CD1c-positive myeloid dendritic cell (primary cell): Measurements from ENCODE around the gene EXOC6.

Experiments used
- DNase-seq: peaks from one replicate; pipeline ENCODE4 v3.0.0-alpha.2; 2016; ENCODE audit errors: extremely low spot score

EXOC6 gene, protein sequence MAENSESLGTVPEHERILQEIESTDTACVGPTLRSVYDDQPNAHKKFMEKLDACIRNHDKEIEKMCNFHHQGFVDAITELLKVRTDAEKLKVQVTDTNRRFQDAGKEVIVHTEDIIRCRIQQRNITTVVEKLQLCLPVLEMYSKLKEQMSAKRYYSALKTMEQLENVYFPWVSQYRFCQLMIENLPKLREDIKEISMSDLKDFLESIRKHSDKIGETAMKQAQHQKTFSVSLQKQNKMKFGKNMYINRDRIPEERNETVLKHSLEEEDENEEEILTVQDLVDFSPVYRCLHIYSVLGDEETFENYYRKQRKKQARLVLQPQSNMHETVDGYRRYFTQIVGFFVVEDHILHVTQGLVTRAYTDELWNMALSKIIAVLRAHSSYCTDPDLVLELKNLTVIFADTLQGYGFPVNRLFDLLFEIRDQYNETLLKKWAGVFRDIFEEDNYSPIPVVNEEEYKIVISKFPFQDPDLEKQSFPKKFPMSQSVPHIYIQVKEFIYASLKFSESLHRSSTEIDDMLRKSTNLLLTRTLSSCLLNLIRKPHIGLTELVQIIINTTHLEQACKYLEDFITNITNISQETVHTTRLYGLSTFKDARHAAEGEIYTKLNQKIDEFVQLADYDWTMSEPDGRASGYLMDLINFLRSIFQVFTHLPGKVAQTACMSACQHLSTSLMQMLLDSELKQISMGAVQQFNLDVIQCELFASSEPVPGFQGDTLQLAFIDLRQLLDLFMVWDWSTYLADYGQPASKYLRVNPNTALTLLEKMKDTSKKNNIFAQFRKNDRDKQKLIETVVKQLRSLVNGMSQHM

DNA sequence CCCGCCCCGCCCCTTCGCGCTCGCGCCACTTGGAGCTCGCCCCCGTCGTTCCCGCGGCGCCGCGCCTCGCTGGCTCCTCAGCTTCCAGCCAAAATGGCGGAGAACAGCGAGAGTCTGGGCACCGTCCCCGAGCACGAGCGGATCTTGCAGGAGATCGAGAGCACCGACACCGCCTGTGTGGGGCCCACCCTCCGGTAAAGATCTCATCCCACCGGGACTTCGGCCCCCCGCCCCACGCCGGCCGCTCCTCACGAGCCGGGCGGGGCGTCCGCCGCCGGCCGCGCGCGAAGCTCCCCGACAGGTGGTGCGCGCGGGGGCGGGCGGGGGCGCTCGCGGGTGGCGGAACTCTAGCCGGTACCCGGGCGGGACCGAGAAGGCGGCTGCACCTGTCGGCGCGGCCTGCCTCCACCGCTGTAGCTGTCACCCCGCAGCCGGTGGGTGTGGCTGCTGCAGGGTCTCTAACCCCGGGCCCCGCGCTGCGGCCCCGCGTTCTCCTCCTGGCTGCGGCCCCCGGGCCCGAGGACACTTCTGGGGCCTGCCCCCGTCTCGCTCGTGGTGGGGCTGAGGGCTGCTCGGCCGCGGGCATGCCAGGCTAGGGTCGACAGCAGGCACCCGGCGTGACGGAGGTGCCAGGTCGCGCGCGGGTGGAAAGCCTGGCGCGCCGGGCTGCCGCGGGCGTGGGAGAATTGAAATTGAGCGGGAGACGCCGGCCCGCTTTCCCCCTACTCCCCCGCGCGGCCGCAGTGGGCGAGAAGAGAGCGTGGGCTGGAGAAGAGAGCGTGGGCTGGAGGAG lies at the start of gene EXOC6:
TSS of gene EXOC6 (plus strand) at position 80 of the 793 bp plus-strand sequence. CDS start at position 94, 14 bp downstream.
- peak; percentile 89 for DNase-seq

DNA sequence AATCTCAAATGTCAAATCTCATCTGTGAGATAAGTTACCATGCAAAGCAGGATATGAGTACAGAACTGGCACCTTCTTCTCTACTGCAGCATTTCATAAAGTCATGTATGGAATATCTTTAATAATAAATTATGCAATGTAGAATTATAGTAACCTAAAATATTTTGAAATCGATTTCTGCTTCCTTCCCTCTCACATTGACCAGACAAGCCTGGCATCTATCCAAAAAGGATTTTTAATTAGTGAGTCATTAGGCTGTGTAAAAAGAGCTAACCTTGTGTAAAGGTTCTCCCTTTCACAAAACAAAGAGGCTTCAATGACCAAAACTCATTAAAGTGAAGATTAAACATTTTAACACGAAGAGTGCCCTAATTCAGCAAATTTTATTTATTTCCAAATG lies 48.8 kb upstream of the EXOC6 start:
- peak; percentile 16 for DNase-seq

DNA sequence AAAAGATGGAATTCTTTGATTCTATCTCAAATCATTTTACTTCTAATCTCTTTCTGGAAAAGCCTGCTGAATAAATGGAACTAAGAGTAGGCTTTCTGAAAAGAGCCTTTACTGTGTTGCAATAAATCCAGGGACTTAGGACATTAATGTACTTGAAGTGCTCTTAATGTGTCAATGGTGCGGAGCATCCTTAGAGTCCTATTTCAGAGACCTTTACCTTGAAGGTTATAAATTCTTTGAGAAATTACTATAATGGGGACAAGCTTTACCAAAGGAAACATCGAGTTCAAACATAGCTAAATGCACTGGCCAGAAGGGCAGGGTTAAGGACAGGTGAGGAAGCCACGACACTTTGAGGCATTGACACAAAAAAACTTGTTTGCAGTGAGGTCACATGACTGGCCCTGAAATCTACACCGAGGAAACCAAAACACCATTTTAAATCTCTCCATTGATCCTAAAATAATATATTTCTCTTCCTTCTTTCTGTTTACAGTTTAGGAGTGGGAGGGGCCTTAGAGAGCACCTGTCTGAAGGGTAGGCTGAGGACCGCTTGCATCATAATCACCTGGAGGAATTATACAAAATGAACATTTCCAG lies 48.1 kb upstream of the EXOC6 start:
- no peak for DNase-seq

DNA sequence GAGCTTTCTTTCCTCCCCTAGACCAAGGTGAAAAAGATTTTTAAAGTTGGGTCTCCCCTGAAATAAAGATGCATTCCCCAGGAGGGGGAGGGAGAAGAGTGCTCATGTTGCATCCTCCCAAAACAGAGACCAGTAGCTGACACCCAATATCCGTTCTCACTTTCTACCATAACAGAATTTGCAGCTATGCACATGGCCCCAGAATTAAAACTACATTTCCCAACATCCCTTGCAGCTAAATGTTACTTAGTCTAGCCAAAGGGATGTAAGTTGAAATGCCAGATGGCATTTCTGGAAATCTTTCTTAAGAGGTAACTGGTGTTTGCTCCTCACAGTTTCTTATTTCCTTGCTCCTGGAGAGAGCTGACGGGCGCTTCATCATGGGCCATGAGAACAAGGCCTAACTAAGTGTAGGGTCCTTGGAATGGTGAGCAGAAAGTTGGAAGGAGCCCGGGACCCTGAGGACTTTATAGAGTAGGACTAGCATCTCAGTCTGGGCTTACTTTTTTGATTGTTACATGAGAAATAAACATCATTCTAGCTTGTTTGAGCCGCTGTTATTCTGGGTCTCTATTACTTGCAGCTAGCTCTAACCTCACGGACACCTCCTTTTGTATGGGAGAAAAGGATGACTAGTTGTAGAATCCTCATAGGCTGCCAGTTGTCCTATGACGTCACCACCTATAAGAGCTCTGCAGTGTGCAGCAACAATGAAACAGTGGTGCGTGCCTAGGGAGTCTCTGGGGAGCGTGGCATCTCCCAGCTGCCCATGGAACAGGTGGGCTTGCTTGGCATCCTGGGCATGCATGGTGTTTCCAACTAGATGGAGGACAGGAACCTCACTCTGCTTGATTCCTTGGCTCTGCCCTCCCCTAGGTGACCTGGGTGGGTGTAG lies 46.1 kb upstream of the EXOC6 start:
- DNase-seq, result no peak

DNA sequence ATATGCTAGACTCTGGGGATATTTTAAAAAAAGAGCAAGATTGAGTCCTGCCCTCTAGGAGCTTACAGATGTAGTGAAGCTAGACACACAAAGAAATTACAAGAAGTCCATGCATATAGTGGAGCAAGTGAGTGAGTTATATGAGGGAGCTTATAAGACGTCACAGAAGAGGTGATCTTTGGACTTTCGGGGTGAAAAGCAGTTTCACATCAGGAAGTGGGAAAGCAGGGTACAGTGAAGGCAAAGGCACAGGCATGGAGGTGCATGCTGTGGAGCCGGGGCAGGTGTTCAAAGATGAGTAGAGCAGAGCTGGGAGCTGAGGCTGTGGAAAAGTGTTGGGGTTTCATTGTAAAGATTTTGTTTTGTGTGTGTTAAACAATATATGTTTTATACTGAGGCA lies 38.5 kb upstream of the EXOC6 start:
- no peak for DNase-seq

DNA sequence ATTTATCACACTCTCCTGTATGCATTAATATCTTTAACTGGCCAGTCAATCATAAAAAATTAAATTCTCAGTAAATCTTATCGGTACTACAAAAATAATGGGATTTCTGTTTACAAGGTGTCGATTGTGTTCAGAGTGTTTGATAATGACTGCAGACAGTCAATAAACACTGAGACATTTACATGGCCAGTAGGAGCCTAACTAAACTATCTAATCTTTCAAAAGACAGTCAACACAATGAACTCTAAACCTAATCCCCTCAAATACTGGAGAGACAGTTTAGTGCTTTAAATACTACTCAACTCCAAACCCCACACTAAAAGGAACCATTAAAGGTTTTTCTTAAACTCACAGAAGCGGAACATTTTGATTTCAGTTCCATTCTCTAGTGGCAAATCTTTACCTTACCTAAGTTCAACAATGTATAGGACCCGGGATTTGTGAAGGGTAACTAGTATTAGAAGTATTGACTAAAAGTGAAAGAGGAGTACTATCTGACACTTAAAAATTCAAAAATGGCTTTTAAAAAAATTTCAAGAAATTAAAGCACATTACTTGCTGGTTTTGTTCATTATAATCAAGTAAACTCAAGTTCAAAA lies 37.3 kb upstream of the EXOC6 start:
- DNase-seq, result no peak

DNA sequence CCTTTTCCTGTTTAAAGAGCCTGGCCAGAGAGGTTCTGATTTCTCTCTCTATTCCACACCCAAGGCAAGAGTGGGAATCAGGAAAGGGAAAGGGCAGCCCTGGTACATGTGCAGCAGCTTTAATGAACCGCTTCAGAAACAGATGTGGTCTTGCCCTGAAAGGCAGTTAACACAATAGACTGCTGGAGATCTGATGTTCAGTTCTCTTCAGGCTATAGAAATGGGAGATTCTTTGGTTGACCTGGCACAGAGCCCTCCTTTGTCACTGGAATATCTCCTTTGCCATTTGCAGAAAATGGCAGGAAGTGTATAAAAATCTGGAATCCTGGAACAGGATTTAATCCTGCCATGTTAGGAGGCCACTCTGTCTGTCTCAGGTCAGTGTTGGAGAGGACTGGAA lies 36.3 kb upstream of the EXOC6 start:
- DNase-seq, result no peak

DNA sequence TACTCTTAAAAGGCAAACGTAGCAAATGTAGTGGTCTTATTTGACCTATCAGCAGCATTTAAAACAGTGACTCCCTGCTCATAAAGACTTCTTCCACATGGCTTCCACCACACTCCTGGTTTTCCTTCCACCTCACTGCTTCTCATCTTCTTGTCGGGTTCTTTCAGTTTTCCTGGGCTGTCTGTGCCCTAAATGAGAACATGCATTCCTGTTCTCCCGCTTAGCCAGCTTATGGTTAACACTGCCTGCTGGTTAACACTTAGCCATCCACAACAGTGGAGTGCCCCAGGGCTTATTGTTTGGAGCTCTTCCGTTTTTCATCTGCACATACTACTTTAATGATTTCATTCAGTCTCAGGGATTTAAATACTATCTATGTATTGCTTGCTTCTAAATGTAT lies 34.3 kb upstream of the EXOC6 start:
- DNase-seq, result no peak

DNA sequence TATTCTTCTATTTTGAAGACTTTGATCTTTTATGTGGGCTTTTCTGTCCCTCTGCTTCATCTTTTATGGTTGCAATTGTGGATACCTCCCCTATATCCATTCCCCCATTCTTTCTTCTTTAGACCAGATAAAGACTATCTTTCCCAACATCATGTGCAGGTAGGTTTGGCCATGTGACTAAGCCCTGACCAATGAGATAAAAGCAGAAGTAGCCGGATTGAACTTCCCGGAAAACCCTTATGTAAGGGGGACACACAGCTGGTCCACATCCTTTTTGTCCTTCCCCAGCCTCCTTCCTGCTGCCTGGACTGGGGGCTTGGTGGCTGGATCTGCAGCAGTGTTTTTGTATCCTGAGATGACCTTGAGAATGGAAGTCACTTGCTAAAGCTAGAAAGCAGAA lies 33.5 kb upstream of the EXOC6 start:
- DNase-seq, result no peak

DNA sequence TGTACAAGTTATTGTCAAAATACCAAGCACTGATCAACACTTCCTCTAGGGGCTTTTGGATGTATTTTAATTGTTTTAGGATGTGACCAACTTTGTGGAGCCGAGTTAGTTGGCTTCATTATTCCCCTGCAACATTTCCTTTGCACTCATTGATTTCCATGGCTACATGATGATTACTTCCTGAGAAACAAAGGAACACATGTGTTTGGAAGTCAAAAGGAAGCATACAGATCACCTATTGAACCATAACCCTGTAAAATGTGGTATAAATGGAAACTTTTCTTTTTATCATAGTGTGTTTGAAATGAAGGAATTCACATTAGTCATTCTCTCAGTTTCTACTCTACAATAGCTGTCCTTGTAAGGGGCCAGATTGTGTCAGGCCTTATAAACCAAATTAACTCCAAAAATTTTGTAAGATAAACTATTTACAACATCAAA lies 32.2 kb upstream of the EXOC6 start:
- no peak for DNase-seq

DNA sequence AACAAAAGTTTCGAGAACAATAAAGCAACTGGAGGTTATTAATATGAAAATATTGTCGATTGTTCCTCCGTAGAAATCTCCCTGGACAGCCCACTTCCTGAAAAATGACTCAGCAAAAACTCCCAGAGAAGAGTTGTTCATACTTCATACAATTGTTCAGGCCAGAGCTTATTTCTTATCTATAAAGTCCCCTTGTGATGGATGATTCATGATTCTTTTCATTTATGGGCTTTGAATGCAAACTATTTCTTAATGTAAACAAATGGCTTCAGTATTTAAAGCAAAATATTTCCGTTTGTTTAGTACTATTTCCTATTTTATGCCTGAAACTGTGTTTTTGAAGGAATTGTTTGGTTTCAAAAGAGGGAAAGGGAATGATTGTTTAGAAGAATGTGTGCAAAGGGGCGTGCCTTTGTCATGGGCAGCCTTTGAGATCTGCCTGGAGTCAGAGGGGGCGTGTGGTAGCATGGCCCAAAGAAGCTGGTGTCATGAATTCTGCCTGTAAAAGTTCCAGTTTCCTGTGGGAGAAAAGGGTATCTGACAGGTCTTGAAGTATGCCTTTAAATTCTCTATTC lies 26.2 kb upstream of the EXOC6 start:
- DNase-seq, result peak; percentile 45

DNA sequence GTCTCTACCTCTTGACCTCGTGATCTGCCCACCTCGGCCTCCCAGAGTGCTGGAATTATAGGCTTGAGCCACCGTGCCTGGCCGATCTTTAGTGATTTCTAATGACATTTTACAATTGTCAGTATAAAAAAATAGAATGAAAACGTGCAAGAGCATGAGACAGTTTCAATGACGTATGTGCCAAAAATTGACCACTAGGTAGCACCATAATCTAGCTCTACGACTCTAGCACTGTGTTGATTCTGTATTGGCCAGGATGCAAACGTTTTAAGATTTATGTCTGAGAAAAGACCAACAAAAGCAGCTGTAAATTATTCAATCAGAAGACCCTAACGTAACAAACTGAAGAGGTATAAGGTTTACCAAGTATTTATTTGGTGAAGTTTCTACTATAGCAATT lies 25.4 kb upstream of the EXOC6 start:
- no peak for DNase-seq

DNA sequence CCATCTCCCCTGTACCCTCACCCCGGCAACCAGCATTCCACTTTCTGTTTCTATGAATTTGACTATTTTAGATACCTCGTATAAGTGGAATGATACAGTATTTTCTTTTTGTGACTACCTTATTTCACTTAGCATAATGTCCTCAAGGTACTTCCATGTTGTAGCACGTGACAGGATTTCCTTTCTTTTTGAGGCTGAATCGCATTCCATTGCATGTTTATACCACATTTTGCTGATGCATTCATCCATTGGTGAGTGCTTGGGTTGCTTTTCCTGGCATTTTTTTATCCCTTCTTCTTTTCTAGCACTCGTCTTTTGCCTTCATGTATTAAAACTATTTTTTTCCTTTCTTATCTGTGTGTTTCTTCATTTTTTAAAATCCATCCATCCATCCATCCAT lies 22.3 kb upstream of the EXOC6 start:
- DNase-seq, result no peak

DNA sequence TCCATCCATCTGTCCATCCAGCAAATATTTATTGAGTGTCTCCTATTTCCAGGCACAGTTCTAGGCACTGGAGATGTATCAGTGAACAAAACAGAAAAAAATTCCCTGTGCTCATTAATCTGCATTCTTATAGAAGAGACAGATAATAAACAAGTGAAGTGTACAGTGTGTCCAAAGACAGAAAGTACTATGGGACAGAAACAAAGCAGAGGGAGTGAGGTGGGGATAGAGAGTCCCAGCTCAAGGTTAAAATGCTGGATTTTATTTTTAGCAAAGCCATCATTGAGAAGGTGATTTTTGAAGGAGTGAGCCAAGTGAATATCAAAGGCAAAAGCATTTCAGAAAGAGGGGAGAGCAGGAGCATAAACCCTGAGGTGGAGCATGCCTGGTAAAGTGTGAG lies 21.8 kb upstream of the EXOC6 start:
- DNase-seq, result no peak

DNA sequence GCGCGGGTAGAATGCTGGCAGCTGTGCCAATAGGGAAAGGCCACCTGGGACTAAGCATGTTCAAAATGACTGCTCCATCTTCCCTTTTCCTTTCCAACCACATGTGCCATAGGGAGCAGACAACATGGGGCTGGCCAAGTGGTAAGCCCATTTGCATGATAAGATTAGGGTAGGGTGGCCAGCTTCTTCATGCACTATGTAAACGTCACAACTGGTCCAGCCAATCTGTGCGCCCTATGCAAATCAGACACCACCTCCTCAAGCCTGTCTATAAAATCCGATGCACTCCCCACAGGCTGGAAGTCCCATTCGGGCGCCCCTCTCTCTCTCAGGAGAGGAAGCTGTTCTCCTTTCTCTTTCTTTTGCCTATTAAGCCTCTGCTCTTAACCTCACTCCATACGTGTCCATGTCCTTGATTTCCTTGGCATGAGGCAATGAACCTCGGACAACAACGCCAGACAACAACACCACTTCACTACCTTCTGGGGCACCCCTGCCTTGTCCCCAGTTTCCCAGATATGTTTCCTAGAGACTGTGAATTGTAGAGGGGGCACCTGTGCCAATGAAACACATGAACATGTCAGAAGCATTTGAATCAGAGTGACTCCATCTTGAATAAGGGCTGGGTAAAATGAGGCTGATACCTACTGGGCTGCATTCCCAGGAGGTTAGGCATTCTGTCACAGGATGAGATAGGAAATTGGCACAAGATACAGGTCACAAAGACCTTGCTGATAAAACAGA lies 19.1 kb upstream of the EXOC6 start:
- peak; percentile 24 for DNase-seq

DNA sequence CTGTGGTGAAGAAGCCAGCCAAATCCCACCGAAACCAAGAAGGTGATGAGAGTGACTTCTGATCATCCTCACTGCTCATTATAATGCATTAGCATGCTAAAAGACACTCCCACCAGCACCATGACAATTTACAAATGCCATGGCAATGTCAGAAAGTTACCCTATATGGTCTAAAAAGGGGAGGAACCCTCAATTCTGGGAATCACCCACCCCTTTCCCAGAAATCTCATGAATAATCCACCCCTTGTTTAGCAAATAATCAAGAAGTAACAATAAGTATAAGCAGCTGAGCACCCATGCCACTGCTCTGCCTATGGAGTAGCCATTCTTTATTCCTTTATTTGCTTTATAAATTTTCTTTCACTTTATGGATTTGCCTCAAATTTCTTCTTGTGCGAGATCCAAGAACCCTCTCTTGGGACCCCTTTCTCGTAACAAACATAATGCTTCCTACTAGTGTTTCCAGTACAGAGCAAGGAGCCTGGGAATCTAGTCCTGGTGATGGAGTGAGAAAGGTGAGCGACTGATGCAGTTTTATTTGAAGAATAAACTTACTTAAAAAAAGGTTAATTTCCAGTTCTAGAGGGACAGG lies 18.4 kb upstream of the EXOC6 start:
- DNase-seq, result no peak

DNA sequence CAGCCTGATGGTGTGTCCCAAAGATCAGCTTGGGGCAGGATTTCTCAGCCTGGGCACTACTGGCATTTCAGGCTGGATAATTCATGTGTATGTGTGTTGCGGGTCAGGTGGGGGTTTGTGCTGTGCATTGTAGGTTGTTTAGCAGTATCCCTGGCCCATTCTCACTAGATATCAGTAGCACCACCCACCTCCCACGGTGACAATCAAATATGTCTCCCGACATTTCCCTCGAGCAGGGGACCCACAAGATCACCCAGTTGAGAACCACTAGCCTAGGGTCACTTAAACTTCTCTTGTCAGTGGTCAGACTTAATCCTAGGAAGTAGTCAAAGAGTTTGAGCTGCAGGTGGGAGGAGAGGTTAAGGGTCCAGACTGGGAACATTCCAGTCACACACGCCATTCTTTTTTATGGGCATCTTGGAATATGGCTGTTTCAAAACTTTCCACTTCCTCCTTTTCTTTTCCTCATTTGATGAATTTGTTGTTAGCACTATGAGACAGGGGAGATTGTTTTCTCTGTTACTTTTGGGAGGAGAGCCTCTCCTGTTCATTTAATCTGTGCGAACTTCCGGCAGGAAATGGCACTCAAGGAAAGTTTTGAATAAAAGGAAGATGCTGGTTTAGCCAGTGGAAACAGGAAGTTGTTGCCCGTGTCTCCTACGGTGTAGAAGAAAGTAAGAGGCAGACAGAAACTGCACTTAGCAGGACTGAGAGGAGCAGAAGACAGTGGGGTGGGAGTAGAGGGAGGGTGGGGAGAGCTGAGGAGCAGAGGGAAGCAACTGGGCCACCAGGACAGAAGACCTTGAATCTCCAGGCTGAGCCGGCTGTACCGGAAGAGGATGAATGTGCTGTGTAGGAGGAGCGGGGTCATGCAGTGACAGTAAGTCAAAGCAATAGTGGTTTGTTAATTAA lies 17.6 kb upstream of the EXOC6 start:
- DNase-seq, result peak; percentile 56

DNA sequence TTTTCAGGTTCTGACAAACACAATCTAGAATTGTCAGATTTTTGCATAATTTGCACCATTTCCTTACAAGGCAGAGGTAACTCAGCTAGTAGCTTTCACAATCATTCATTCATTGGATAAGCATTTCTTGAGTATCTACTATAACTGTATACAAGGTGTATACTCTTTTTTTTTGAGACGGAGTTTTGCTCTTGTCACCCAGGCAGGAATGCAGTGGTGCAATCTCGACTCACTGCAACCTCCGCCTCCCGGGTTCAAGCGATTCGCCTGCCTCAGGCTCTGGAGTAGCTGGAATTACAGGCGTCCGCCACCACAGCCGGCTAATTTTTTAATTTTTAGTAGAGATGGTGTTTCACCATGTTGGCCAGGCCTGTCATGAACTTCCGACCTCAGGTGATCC lies 16.2 kb upstream of the EXOC6 start:
- no peak for DNase-seq
